Measurements from ENCODE around the gene DOCK1. TPM values are rescaled to one million over a fixed set of nuclear protein-coding genes. Genes with fewer than 3 reads are reported as not detected.

DOCK1 gene
- total and polyA plus RNA-seq, 4 donors = 10.9 to 82.6 (median 43.3) TPM

GRCh38 chr10:126948355-126949160, 43.3 kb downstream of the DOCK1 start:
- 92 to 94% methylated on average over 13 of the region's 13 CpGs for WGBS, 2 donors
- H3K4me3 ChIP-seq (ENCODE audit: low read length in 2 of 2) = no peak overlapping the region
- no peaks in the 10 kb centered on the region for H3K27me3 ChIP-seq (ENCODE audit: control insufficient read depth in 1 of 2, insufficient read depth in 2 of 2, low read length in 1 of 2)
- intact Hi-C loops (cut with DNase I) = no loop called here
- H3K4me1 ChIP-seq (ENCODE audit: control insufficient read depth in 1 of 2, insufficient read depth in 2 of 2, low read length in 2 of 2) = no peaks in the 10 kb centered on the region
- H3K9me3 ChIP-seq (ENCODE audit: control insufficient read depth, low read length) = no peaks in the 10 kb centered on the region
- H3K36me3 ChIP-seq (ENCODE audit: control insufficient read depth in 1 of 2, insufficient read depth in 2 of 2, low read length in 1 of 2) = no peaks in the 10 kb centered on the region
- no peak for DNase-seq
- ATAC-seq (ENCODE audit: low FRiP score) = no peak
- no peak overlapping the region for H3K27ac ChIP-seq (ENCODE audit: low read depth in 1 of 2, low read length in 2 of 2)

- Histone ChIP-seq H3K9me3 (ENCODE audit: control insufficient read depth, low read length) (no peaks in the 10 kb centered on the region), H3K27ac (ENCODE audit: low read depth in 1 of 2, low read length in 2 of 2) (no peak overlapping the region), H3K27me3 (ENCODE audit: control insufficient read depth in 1 of 2, insufficient read depth in 2 of 2, low read length in 1 of 2) (no peaks in the 10 kb centered on the region), H3K4me3 (ENCODE audit: low read length in 2 of 2) (no peak overlapping the region), H3K4me1 (ENCODE audit: control insufficient read depth in 1 of 2, insufficient read depth in 2 of 2, low read length in 2 of 2) (no peaks in the 10 kb centered on the region), H3K36me3 (ENCODE audit: control insufficient read depth in 1 of 2, insufficient read depth in 2 of 2, low read length in 1 of 2) (no peaks in the 10 kb centered on the region)
- WGBS, 2 donors = 73% methylated on average over 4 of the region's 4 CpGs
- no peak for DNase-seq
- ATAC-seq (ENCODE audit: low FRiP score) = no peak
- intact Hi-C loops (cut with DNase I) = no loop called here
Observed at GRCh38 chr10:126949161-126949503, 43.9 kb downstream of the DOCK1 start.

- Histone ChIP-seq H3K27ac (ENCODE audit: low read depth in 1 of 2, low read length in 2 of 2) (no peak overlapping the region), H3K27me3 (ENCODE audit: control insufficient read depth in 1 of 2, insufficient read depth in 2 of 2, low read length in 1 of 2) (no peaks in the 10 kb centered on the region), H3K36me3 (ENCODE audit: control insufficient read depth in 1 of 2, insufficient read depth in 2 of 2, low read length in 1 of 2) (no peaks in the 10 kb centered on the region), H3K4me3 (ENCODE audit: low read length in 2 of 2) (no peak overlapping the region), H3K4me1 (ENCODE audit: control insufficient read depth in 1 of 2, insufficient read depth in 2 of 2, low read length in 2 of 2) (no peaks in the 10 kb centered on the region), H3K9me3 (ENCODE audit: control insufficient read depth, low read length) (no peaks in the 10 kb centered on the region)
- 96% methylated on average over 8 of the region's 8 CpGs for WGBS, 2 donors
- ATAC-seq (ENCODE audit: low FRiP score) (no peak), DNase-seq (no peak)
- intact Hi-C loops (cut with DNase I) = no loop called here
Observed at GRCh38 chr10:126950401-126951105, 45.3 kb downstream of the DOCK1 start.

GRCh38 chr10:126953886-126954285, 48.7 kb downstream of the DOCK1 start:
- ATAC-seq (ENCODE audit: low FRiP score) = no peak
- intact Hi-C loops (cut with DNase I) = no loop called here
- H3K27me3 ChIP-seq (ENCODE audit: control insufficient read depth in 1 of 2, insufficient read depth in 2 of 2, low read length in 1 of 2) = no peaks in the 10 kb centered on the region
- no peak for DNase-seq
- no peak overlapping the region for H3K27ac ChIP-seq (ENCODE audit: low read depth in 1 of 2, low read length in 2 of 2)
- no peaks in the 10 kb centered on the region for H3K9me3 ChIP-seq (ENCODE audit: control insufficient read depth, low read length)
- 92 to 94% methylated on average over 5 of the region's 5 CpGs for WGBS, 2 donors
- H3K36me3 ChIP-seq (ENCODE audit: control insufficient read depth in 1 of 2, insufficient read depth in 2 of 2, low read length in 1 of 2) = no peaks in the 10 kb centered on the region
- no peak overlapping the region for H3K4me3 ChIP-seq (ENCODE audit: low read length in 2 of 2)
- no peaks in the 10 kb centered on the region for H3K4me1 ChIP-seq (ENCODE audit: control insufficient read depth in 1 of 2, insufficient read depth in 2 of 2, low read length in 2 of 2)

GRCh38 chr10:126955396-126955795, 50.2 kb downstream of the DOCK1 start:
- H3K36me3 ChIP-seq (ENCODE audit: control insufficient read depth in 1 of 2, insufficient read depth in 2 of 2, low read length in 1 of 2) = no peaks in the 10 kb centered on the region
- no peak overlapping the region for H3K4me3 ChIP-seq (ENCODE audit: low read length in 2 of 2)
- DNase-seq = no peak
- H3K27ac ChIP-seq (ENCODE audit: low read depth in 1 of 2, low read length in 2 of 2) = no peak overlapping the region
- no peak for ATAC-seq (ENCODE audit: low FRiP score)
- intact Hi-C loops (cut with DNase I) = no loop called here
- no peaks in the 10 kb centered on the region for H3K27me3 ChIP-seq (ENCODE audit: control insufficient read depth in 1 of 2, insufficient read depth in 2 of 2, low read length in 1 of 2)
- no peaks in the 10 kb centered on the region for H3K4me1 ChIP-seq (ENCODE audit: control insufficient read depth in 1 of 2, insufficient read depth in 2 of 2, low read length in 2 of 2)
- H3K9me3 ChIP-seq (ENCODE audit: control insufficient read depth, low read length) = no peaks in the 10 kb centered on the region
- WGBS, 2 donors = 88 to 89% methylated on average over 8 of the region's 8 CpGs

- WGBS, 2 donors = 75 to 76% methylated on average over 16 of the region's 16 CpGs
Observed at GRCh38 chr10:126955934-126956711, 50.9 kb downstream of the DOCK1 start.

GRCh38 chr10:126956712-126957108, 51.5 kb downstream of the DOCK1 start:
- Histone ChIP-seq H3K36me3 (ENCODE audit: control insufficient read depth in 1 of 2, insufficient read depth in 2 of 2, low read length in 1 of 2) (no peaks in the 10 kb centered on the region), H3K27ac (ENCODE audit: low read depth in 1 of 2, low read length in 2 of 2) (no peak overlapping the region), H3K27me3 (ENCODE audit: control insufficient read depth in 1 of 2, insufficient read depth in 2 of 2, low read length in 1 of 2) (no peaks in the 10 kb centered on the region), H3K4me3 (ENCODE audit: low read length in 2 of 2) (no peak overlapping the region), H3K4me1 (ENCODE audit: control insufficient read depth in 1 of 2, insufficient read depth in 2 of 2, low read length in 2 of 2) (no peaks in the 10 kb centered on the region), H3K9me3 (ENCODE audit: control insufficient read depth, low read length) (no peaks in the 10 kb centered on the region)
- WGBS, 2 donors = 75 to 80% methylated on average over 4 of the region's 4 CpGs
- intact Hi-C loops (cut with DNase I) = no loop called here
- DNase-seq (no peak), ATAC-seq (ENCODE audit: low FRiP score) (no peak)

More at GRCh38 chr10:126955934-126956711, 50.9 kb downstream of the DOCK1 start:
- Histone ChIP-seq H3K4me1 (ENCODE audit: control insufficient read depth in 1 of 2, insufficient read depth in 2 of 2, low read length in 2 of 2) (no peaks in the 10 kb centered on the region), H3K9me3 (ENCODE audit: control insufficient read depth, low read length) (no peaks in the 10 kb centered on the region), H3K27ac (ENCODE audit: low read depth in 1 of 2, low read length in 2 of 2) (no peak overlapping the region), H3K4me3 (ENCODE audit: low read length in 2 of 2) (no peak overlapping the region), H3K27me3 (ENCODE audit: control insufficient read depth in 1 of 2, insufficient read depth in 2 of 2, low read length in 1 of 2) (no peaks in the 10 kb centered on the region), H3K36me3 (ENCODE audit: control insufficient read depth in 1 of 2, insufficient read depth in 2 of 2, low read length in 1 of 2) (no peaks in the 10 kb centered on the region)
- no peak for ATAC-seq (ENCODE audit: low FRiP score)
- intact Hi-C loops (cut with DNase I) = no loop called here
- DNase-seq = no peak

- intact Hi-C loops (cut with DNase I) = no loop called here
- ATAC-seq (ENCODE audit: low FRiP score) = no peak
- no peak overlapping the region for H3K27ac ChIP-seq (ENCODE audit: low read depth in 1 of 2, low read length in 2 of 2)
- no peak overlapping the region for H3K4me3 ChIP-seq (ENCODE audit: low read length in 2 of 2)
- H3K9me3 ChIP-seq (ENCODE audit: control insufficient read depth, low read length) = no peaks in the 10 kb centered on the region
- H3K36me3 ChIP-seq (ENCODE audit: control insufficient read depth in 1 of 2, insufficient read depth in 2 of 2, low read length in 1 of 2) = no peaks in the 10 kb centered on the region
- DNase-seq = no peak
- H3K27me3 ChIP-seq (ENCODE audit: control insufficient read depth in 1 of 2, insufficient read depth in 2 of 2, low read length in 1 of 2) = no peaks in the 10 kb centered on the region
- WGBS, 2 donors = 75% methylated on average over 8 of the region's 8 CpGs
- H3K4me1 ChIP-seq (ENCODE audit: control insufficient read depth in 1 of 2, insufficient read depth in 2 of 2, low read length in 2 of 2) = no peaks in the 10 kb centered on the region
Observed at GRCh38 chr10:126957111-126957510, 51.9 kb downstream of the DOCK1 start.
